Measurements from ENCODE around the gene HEATR5B. TPM values are rescaled to one million over a fixed set of nuclear protein-coding genes. Genes with fewer than 3 reads are reported as not detected.
"Not testable (repeated sequence)": the region's sequence is repeated elsewhere in the genome, so short reads cannot be mapped to it uniquely, and the experiment has no call there.

The HEATR5B gene
- total and polyA plus RNA-seq, 5 donors = 9.1 to 19.2 (median 15.6) TPM

- Histone ChIP-seq H3K9me3 (ENCODE audit: control insufficient read depth, low read length) (no peaks in the 10 kb centered on the region), H3K4me1 (ENCODE audit: control insufficient read depth, insufficient read depth, low read length) (peaks cover 5% of the 10 kb centered on the region), H3K4me3 (ENCODE audit: low read length) (no peak overlapping the region), H3K27me3 (ENCODE audit: control insufficient read depth, insufficient read depth) (no peaks in the 10 kb centered on the region), H3K27ac (ENCODE audit: low read length) (peak overlapping the region; percentile 89)
- DNase-seq (peak; percentile 88 to 93 (median 92)), ATAC-seq (peak; percentile 93 to 95)
- intact Hi-C loops (cut with DNase I) = no loop called here
- WGBS = 18% methylated on average over 5 of the region's 5 CpGs
Measured at GRCh38 chr2:37020212-37020886, 63.8 kb downstream of the HEATR5B start.

- intact Hi-C loops (cut with DNase I) = no loop called here
- no peaks in the 10 kb centered on the region for H3K27me3 ChIP-seq (ENCODE audit: control insufficient read depth, insufficient read depth)
- 92% methylated on average over 4 of the region's 4 CpGs for WGBS
- peak overlapping the region; percentile 58 for H3K27ac ChIP-seq (ENCODE audit: low read length)
- DNase-seq (no peak), ATAC-seq (no peak)
- H3K9me3 ChIP-seq (ENCODE audit: control insufficient read depth, low read length) = no peaks in the 10 kb centered on the region
- no peak overlapping the region for H3K4me3 ChIP-seq (ENCODE audit: low read length)
- no peaks in the 10 kb centered on the region for H3K4me1 ChIP-seq (ENCODE audit: control insufficient read depth, insufficient read depth, low read length)
Measured at GRCh38 chr2:37013315-37013641, 70.9 kb downstream of the HEATR5B start.

- ATAC-seq (no peak), DNase-seq (no peak)
- Histone ChIP-seq H3K27me3 (ENCODE audit: control insufficient read depth, insufficient read depth) (no peaks in the 10 kb centered on the region), H3K9me3 (ENCODE audit: control insufficient read depth, low read length) (no peaks in the 10 kb centered on the region), H3K4me1 (ENCODE audit: control insufficient read depth, insufficient read depth, low read length) (no peaks in the 10 kb centered on the region), H3K27ac (ENCODE audit: low read length) (no peak overlapping the region), H3K4me3 (ENCODE audit: low read length) (no peak overlapping the region)
- intact Hi-C loops (cut with DNase I) = no loop called here
- 57% methylated on average over 5 of the region's 5 CpGs for WGBS
Measured at GRCh38 chr2:37011130-37011529, 73.0 kb downstream of the HEATR5B start.

DNA sequence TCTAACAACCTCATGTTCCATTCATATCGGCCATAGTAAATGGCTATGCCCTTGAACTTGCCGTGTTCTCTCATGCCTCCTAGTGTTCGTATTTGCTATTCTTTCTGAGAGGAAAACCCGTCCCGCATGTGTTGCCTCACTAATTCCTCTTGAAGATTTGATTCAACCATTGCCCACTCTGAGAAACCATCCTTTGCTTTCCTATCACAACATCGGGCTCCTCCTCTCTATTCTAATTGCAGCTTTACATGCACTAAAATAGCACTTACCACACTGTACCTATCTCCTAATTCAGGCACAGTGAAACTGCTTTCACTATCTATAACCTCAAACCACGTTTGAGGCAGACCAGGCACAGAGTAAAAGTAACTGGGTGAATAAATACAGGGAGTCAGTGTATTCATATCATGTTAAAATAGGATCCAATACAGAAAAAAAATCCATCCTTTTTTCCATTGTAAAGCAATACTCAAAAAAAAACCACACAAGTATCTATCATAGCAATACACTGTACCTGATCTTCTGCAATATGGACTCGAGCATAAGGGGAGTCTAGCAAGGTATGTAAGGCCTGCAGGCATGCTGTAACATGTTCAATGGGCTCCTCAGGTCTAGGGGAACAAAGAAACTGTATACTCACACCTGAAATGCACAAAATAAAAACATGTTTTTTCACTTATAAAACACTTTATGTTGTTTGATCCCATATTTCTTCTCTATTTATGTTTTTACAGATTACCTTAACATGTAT lies 78.9 kb downstream of the HEATR5B start:
- no peak overlapping the region for H3K4me3 ChIP-seq (ENCODE audit: low read length)
- intact Hi-C loops (cut with DNase I) = loop anchor here in 3 of 4 donors (10.0 kb wide), 1 partner anchor 220 kb away; no protein-coding TSS in a partner anchor
- H3K27ac ChIP-seq (ENCODE audit: low read length) = peak overlapping the region; percentile 45
- ATAC-seq (peak; percentile 77 to 78), DNase-seq (no peak)
- H3K4me1 ChIP-seq (ENCODE audit: control insufficient read depth, insufficient read depth, low read length) = no peaks in the 10 kb centered on the region
- no peaks in the 10 kb centered on the region for H3K27me3 ChIP-seq (ENCODE audit: control insufficient read depth, insufficient read depth)
- WGBS = 29% methylated on average over 8 of the region's 8 CpGs
- H3K9me3 ChIP-seq (ENCODE audit: control insufficient read depth, low read length) = no peaks in the 10 kb centered on the region

GRCh38 chr2:37000988-37001556 lies 83.1 kb downstream of the HEATR5B start:
- Histone ChIP-seq H3K27ac (ENCODE audit: low read length) (no peak overlapping the region), H3K9me3 (ENCODE audit: control insufficient read depth, low read length) (no peaks in the 10 kb centered on the region), H3K4me1 (ENCODE audit: control insufficient read depth, insufficient read depth, low read length) (no peaks in the 10 kb centered on the region), H3K4me3 (ENCODE audit: low read length) (no peak overlapping the region), H3K27me3 (ENCODE audit: control insufficient read depth, insufficient read depth) (no peaks in the 10 kb centered on the region)
- no peak for DNase-seq
- no peak for ATAC-seq
- WGBS = 75% methylated on average over 2 of the region's 2 CpGs
- intact Hi-C loops (cut with DNase I) = loop anchor here in 3 of 4 donors (10.0 kb wide), 1 partner anchor 216 kb away; no protein-coding TSS in a partner anchor

DNA sequence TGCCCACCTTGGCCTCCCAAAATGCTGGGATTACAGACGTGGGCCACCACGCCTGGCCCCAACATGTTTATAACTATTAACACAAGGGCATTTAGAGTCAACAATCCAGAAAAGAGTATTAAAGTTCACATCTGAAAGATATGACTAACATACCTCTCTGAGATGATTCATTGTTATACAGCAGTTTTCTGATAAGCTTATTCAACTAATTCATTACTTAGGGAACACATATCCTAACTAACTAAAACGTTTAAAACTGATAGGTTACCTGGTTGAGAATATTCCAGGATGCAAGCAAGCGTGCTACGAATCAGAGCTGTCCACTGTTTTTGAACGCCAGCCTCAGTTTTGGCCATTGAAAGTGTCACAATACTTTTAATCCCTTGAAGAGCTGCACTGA lies 83.9 kb downstream of the HEATR5B start:
- intact Hi-C loops (cut with DNase I) = loop anchor here in 3 of 4 donors (10.0 kb wide), 1 partner anchor 216 kb away; no protein-coding TSS in a partner anchor
- WGBS = 90% methylated on average over 6 of the region's 6 CpGs
- DNase-seq = no peak
- Histone ChIP-seq H3K9me3 (ENCODE audit: control insufficient read depth, low read length) (no peaks in the 10 kb centered on the region), H3K27me3 (ENCODE audit: control insufficient read depth, insufficient read depth) (no peaks in the 10 kb centered on the region), H3K4me3 (ENCODE audit: low read length) (no peak overlapping the region), H3K27ac (ENCODE audit: low read length) (no peak overlapping the region), H3K4me1 (ENCODE audit: control insufficient read depth, insufficient read depth, low read length) (no peaks in the 10 kb centered on the region)
- no peak for ATAC-seq

- ATAC-seq; H3K9me3 ChIP-seq (ENCODE audit: control insufficient read depth, low read length); H3K27ac ChIP-seq (ENCODE audit: low read length); H3K4me1 ChIP-seq (ENCODE audit: control insufficient read depth, insufficient read depth, low read length); intact Hi-C loops (cut with DNase I); H3K27me3 ChIP-seq (ENCODE audit: control insufficient read depth, insufficient read depth); H3K4me3 ChIP-seq (ENCODE audit: low read length); DNase-seq: not testable (repeated sequence)
- WGBS = over 99% methylated on average over 9 of the region's 9 CpGs
Measured at GRCh38 chr2:36999416-36999815, 84.8 kb downstream of the HEATR5B start.

DNA sequence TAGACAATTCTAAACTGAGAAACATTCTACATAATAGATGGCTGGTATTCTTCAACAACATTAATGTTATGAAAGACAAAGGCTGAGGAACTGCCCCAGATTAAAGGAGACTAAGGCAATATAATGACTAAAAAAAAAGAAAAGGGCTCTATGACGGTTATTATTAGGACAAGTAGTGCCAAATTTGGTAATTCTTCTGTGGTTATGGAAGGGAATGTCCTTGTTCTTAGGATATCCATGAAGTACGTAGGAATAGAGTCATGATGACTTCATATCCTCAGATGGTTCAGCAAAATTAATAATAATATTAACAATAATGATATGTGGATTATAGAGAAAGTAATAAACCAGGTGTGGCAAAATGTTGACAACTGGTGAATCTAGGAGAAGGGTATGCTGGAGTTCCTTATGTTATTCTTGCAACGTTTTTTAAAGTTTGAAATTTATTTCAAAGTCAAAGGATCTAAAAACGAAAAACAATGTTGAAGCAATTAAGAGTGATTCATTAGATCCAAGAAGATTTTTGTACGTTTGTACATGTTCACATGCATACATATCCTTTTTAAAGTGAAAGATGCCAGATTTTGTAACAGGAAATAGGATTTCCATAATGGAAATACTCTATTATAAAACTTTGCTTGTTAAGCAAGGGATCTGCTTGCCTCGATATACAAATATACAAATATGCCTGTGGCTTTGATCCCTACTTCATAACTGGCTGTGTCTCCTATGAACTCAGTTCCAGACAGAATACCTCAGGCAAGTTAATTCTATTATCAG lies 90.1 kb downstream of the HEATR5B start:
- intact Hi-C loops (cut with DNase I) = no loop called here
- no peaks in the 10 kb centered on the region for H3K9me3 ChIP-seq (ENCODE audit: control insufficient read depth, low read length)
- no peaks in the 10 kb centered on the region for H3K4me1 ChIP-seq (ENCODE audit: control insufficient read depth, insufficient read depth, low read length)
- DNase-seq = no peak
- 81% methylated on average over 6 of the region's 6 CpGs for WGBS
- no peak for ATAC-seq
- H3K27me3 ChIP-seq (ENCODE audit: control insufficient read depth, insufficient read depth) = no peaks in the 10 kb centered on the region
- no peak overlapping the region for H3K4me3 ChIP-seq (ENCODE audit: low read length)
- no peak overlapping the region for H3K27ac ChIP-seq (ENCODE audit: low read length)

GRCh38 chr2:36988008-36988407 lies 96.2 kb downstream of the HEATR5B start:
- no peak for DNase-seq
- H3K27ac ChIP-seq (ENCODE audit: low read length) = no peak overlapping the region
- no peaks in the 10 kb centered on the region for H3K27me3 ChIP-seq (ENCODE audit: control insufficient read depth, insufficient read depth)
- 89% methylated on average over 6 of the region's 6 CpGs for WGBS
- H3K9me3 ChIP-seq (ENCODE audit: control insufficient read depth, low read length) = no peaks in the 10 kb centered on the region
- no peaks in the 10 kb centered on the region for H3K4me1 ChIP-seq (ENCODE audit: control insufficient read depth, insufficient read depth, low read length)
- ATAC-seq = no peak
- no peak overlapping the region for H3K4me3 ChIP-seq (ENCODE audit: low read length)
- intact Hi-C loops (cut with DNase I) = no loop called here

DNA sequence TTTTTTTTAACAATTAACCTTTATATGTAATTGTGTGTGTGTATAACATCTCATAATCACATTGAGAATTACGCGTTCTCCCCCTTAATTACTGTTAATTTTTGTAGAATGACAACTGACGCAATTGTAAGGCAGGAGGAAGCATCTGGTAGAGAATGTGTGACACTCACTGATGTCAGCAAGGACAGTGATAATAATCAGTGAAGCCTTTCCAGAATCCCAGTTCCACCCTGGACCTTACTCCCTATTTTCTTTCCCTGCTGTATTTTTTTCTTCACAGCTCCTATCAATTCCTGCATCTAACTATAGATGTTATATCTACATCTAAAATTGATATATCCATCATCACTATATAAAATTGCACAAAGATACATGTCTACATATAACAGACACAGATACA lies 101.7 kb downstream of the HEATR5B start:
- intact Hi-C loops (cut with DNase I) = no loop called here
- DNase-seq (no peak), ATAC-seq (no peak)
- 59% methylated on average over 3 of the region's 3 CpGs for WGBS
- no peak overlapping the region for H3K27ac ChIP-seq (ENCODE audit: low read length)
- H3K27me3 ChIP-seq (ENCODE audit: control insufficient read depth, insufficient read depth) = no peaks in the 10 kb centered on the region
- H3K4me3 ChIP-seq (ENCODE audit: low read length) = no peak overlapping the region
- no peaks in the 10 kb centered on the region for H3K9me3 ChIP-seq (ENCODE audit: control insufficient read depth, low read length)
- no peaks in the 10 kb centered on the region for H3K4me1 ChIP-seq (ENCODE audit: control insufficient read depth, insufficient read depth, low read length)

DNA sequence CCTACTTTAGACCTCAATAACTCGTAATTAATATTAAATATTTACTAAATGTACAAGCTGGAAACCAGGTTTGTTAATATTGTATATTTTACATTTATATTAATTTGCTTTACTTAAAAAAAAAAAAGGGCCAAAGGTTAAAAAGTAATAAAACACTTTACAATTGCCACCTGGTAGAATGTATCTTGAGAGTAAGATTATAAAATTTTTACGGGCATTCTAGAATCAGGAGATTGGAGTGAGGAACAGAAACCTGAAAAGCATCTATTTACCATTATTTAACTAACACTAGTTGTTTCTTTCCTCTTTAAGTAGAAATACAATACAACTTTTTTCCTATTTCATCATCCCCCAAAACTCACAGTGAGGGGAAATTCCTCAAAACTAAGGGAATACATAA lies 102.3 kb downstream of the HEATR5B start:
- no peaks in the 10 kb centered on the region for H3K4me1 ChIP-seq (ENCODE audit: control insufficient read depth, insufficient read depth, low read length)
- 95% methylated on average over 2 of the region's 2 CpGs for WGBS
- no peak for ATAC-seq
- DNase-seq = no peak
- H3K9me3 ChIP-seq (ENCODE audit: control insufficient read depth, low read length) = no peaks in the 10 kb centered on the region
- no peak overlapping the region for H3K4me3 ChIP-seq (ENCODE audit: low read length)
- H3K27me3 ChIP-seq (ENCODE audit: control insufficient read depth, insufficient read depth) = no peaks in the 10 kb centered on the region
- intact Hi-C loops (cut with DNase I) = no loop called here
- no peak overlapping the region for H3K27ac ChIP-seq (ENCODE audit: low read length)

All from right cardiac atrium (tissue), 5 donors.